HG03439 (cell line): ENCODE measurements around the gene KRTAP1-5.
"Not testable (repeated sequence)": the region's sequence is repeated elsewhere in the genome, so short reads cannot be mapped to it uniquely, and the experiment has no call there.

Source experiments
- ATAC-seq: cut with Tn5 transposase; IDR thresholded peaks from one replicate; pipeline ENCODE4 v1.9.1; 2021; ENCODE audit warnings: mild to moderate bottlenecking, moderate library complexity; ENCODE audit not compliant: unreplicated experiment

Gene KRTAP1-5, protein sequence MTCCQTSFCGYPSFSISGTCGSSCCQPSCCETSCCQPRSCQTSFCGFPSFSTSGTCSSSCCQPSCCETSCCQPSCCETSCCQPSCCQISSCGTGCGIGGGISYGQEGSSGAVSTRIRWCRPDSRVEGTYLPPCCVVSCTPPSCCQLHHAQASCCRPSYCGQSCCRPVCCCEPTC

DNA sequence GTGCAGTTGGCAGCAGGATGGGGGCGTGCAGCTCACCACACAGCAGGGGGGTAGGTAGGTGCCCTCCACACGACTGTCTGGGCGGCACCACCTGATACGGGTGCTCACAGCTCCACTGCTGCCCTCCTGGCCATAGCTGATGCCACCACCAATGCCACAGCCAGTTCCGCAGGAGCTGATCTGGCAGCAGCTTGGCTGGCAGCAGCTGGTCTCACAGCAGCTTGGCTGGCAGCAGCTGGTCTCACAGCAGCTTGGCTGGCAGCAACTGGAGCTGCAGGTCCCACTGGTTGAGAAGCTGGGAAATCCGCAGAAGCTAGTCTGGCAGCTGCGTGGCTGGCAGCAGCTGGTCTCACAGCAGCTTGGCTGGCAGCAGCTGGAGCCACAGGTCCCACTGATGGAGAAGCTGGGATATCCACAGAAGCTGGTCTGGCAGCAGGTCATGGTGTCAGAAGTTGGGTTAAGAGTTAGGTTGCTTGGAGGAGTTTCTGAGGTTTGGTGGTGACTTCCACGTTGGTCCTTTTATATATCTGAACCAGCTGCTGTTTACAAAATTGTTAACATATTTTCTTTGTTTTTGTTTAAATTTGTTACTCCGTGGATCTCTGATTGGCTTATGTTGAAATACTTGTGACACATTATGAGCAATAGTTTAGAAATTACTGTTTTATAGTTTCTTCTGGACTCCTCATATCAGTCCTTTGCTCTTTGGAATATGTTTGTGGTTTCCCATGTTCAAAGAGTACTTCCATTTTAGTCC lies at the start of gene KRTAP1-5:
KRTAP1-5 (minus strand) TSS at position 494 of the 757 bp plus-strand sequence; CDS start at position 441, 53 bp downstream.
- no peak for ATAC-seq

DNA sequence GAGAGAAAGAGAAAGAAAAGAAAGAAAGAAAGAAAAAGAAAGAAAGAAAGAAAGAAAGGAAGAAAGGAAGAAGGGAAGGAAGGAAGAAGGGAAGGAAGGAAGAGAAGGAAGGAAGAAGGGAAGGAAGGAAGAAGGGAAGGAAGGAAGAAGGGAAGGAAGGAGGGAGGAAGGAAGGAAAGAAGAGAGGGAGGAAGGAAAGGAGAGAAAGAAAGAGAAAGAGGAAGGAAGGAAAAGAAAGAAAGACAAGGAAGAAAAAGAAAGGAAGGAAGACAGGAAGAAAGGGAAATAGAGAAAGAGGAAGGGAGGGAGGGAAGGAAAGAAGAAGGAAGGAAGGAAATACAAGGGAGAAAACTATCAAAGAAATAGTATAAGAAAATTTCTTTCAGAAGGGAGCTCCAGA lies 49.8 kb upstream of the KRTAP1-5 start:
- ATAC-seq: no peak

DNA sequence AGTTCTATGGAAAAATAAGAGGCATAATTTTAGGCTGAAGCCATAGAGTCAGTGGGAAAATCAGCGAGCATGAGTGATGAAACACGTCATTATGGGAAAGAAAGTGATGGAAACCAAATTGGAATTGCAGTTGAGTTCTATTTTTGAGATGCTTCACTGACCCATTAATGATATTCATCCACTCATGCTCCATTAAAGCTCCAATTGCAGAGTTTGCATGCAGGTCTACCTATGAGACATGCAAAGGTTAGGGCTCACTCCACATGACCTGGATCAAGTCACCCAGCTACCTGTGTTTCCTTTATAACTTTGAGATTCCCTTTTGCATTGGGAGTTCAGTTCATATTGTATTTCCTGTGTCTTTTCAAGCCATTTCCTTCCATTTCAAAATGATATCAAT lies 46.7 kb upstream of the KRTAP1-5 start:
- no peak for ATAC-seq

DNA sequence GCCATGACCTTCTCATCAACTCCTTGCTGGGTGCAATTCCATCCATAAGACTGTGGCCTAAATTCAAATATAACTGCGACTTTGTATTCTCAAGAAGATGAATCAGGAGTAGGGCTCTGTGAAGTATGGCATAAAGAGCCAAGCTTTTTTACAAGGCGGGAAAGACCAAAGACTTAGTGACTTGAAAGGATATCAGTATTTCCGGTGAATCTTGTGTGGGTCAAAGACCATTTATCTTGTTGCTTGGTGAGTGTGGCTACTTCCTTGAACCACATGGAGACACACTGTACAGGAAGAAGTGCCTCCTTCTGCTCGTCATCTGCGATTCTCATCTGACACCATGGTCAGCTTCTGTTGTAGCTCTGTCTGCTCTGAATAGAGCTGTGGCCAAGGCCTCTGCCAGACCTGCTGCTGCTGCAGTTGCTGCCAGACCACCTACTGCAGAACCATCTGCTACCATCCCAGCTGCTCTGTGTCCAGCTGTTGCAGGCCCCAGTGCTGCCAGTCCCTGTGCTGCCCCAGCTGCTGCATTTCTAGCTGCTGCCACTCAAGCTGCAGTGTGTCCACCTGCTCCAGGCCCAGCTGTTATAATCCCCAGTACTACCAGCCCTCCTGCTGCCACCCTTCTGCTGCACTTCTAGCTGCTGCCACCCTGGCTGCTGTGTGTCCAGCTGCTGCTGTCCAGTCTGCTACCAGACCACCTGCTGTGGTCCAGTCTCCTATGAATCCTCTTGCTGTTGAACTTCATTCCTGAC lies 44.8 kb upstream of the KRTAP1-5 start:
- ATAC-seq: no peak

DNA sequence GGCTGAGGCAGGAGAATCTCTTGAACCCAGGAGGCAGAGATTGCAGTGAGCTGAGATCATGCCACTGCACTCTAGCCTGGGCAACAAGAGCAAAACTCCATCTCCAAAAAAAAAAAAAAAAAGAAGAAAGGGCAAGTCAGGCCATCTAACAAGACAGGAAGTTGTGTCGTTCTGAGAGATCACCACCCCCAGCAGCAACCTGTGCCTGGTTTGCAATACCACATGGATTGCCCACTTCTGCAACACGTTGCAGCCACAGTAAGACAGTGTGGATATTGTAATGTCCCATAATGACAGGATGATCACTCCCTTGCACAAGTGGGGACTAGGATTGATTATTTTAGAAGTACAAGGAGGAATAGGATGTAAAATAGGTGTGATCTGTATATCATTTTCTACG lies 42.0 kb upstream of the KRTAP1-5 start:
- ATAC-seq: no peak

DNA sequence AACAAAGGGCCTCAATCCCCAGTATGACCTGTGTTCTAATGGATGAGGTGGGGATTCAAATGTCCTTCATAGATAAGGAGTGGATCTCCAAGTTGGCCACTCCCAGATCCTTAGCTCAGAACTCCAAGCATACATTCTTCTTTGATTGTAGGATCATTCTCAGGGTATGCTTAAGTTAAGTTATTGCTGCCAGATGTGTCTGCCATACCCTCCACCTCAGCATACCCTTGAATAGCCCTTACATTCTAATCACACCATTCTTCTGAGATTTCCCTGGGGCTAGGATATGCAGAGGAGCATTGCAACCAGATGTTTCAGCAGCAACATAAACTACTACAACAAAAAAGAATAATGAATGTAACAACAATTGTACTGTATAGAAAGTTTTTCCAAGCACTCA lies 40.3 kb upstream of the KRTAP1-5 start:
- no peak for ATAC-seq

DNA sequence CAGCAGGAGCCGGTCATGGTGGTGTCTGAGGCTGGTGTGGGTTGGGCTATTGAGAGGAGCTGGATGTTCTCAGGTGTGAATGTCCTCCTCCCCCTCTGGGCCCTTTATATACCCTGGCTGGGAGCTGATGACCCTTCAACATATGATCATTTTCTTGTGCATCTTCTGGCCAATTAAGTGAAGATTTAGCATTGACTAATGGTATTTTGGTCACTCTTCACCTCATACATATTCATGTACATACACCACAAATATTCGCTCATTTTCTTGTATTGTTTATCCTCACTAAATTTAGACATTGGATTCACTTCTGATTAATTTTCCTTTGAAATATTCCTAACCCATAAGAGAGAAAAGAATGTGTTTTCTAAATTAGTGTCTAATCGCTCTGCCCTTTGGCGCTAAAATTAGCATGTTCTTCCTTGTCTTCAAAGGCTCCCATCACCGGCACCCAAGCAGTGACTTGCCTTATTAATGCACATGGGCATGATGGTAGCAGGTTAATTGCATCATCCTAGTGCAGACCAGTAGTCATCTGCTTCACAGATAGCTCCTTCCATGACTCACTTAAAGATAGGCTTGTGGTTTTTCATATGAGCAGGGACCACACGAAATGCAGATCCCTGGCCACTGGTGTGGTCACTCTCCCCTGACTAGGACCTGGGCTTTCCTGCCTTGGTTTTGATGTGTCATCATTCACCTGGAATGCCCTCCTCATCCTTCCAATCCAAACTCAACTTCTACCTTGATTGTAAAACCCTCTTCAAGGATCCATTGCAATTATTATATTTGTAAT lies 39.0 kb upstream of the KRTAP1-5 start, which contains the start of gene KRTAP2-4:
KRTAP2-4 (minus strand) TSS at position 51 of the 796 bp plus-strand sequence; CDS start at position 17, 34 bp downstream.
- no peak for ATAC-seq

DNA sequence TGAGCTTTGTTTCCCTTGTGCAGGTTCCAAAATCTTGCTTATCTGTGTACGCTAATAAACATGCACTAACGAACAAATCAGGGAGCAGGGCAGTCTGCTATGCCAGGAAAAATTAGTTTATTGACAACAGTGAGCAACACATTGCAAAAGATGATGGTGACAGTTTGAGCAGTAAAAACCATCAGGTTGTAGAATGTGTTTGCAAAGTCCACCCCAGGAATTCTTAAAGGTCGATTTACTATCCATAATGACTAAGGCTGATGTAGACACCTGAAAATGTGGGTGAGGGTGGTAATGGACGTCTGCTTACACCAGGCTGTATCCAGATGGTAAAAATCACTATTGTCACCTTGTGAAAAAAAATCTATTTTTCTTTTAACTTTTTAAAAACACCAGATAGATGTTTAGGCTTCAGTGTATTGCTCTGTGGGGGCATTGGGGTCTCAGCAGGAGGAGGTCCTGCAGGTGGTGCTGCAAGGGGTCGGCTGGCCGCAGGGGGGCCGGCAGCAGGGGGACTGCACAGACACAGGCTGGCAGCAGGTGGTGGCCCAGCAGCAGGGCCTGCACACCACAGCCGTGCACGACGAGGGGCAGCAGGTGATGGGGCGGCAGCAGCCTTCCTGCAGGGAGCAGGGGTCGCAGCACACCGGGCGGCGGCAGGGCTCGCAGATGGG lies 38.1 kb upstream of the KRTAP1-5 start:
- not testable (repeated sequence) for ATAC-seq

DNA sequence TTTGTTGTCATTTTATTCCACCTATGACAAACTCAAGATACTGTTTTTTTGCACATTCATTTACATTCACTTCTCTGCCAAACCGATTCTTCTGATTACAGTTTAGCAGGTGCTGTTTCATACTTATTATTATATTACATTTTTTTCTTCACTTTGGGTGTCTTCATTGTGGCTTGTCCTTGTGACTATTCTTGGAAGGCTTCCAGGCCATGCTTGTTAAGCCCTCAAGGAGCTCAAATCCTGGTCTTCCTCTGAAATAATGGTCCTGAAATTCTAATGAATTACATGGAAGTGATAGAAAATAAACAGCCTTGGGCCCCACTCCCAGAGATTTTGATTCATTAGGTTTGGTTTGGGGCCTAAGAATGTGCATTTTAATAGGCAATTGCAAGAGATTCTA lies 37.3 kb upstream of the KRTAP1-5 start:
- no peak for ATAC-seq

DNA sequence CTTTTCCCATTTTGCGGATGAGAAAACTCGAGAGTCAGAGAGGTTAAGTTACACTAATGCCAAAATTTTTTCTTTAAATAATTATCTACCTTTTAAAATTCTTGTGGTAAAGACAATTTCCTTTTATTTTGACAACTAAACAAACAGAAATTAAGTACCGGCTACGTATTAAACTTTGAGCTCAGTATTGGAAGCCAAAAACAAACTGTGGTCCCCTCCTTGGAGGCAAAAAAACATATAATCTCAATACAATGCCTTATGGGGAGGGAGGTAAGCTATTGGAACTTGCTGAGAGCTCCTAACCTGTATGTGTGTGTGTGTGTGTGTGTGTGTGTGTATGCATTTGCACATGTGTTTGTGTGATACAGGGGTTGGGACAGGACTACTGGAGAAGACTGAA lies 36.4 kb upstream of the KRTAP1-5 start:
- ATAC-seq: no peak

DNA sequence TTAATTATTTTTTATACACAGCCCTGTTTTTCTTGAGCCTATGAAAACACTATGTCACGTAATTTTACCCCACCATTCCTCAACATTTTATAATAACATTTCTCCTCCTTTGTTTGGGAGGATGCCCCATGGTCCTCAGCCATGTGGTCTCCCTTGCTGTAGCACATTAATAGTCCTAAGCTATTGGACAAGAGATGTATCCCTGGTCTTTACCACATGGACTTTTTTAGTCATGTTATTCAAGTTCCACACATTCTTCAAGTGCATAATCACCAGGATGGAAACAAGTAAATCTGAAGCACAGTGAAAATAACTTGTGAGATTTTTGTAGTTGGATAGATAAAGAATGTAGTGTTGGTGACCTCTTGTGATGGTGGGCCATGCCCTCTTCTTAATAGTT lies 35.0 kb upstream of the KRTAP1-5 start:
- ATAC-seq: no peak

DNA sequence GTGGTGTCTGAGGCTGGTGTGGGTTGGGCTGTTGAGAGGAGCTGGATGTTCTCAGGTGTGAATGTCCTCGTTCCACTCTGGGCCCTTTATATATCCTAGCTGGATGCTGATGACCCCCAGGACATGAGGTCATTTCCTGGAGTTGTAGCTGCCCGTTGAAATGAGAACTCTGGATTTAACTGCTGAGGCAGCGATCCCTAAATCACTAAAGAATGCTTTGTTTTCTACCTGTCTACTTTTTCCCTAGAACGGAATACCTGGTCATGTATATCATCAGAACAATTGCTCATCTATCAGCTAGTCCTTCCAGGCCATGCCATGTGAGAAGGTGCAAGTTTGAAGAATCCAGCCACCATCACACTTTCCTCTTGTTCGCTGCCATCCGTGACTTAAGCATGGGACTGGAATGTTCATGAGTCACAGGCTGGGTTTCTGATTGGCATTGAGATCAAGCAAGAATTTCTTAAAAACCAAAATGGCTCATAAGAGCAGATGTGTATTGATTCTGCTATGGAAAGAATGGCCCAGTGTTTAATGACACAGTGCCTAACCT lies 33.1 kb upstream of the KRTAP1-5 start, which contains the start of gene KRTAP2-3:
KRTAP2-3 (minus strand) TSS at position 63 of the 553 bp plus-strand sequence. CDS start 64 bp downstream, outside the sequence.
- no peak for ATAC-seq

DNA sequence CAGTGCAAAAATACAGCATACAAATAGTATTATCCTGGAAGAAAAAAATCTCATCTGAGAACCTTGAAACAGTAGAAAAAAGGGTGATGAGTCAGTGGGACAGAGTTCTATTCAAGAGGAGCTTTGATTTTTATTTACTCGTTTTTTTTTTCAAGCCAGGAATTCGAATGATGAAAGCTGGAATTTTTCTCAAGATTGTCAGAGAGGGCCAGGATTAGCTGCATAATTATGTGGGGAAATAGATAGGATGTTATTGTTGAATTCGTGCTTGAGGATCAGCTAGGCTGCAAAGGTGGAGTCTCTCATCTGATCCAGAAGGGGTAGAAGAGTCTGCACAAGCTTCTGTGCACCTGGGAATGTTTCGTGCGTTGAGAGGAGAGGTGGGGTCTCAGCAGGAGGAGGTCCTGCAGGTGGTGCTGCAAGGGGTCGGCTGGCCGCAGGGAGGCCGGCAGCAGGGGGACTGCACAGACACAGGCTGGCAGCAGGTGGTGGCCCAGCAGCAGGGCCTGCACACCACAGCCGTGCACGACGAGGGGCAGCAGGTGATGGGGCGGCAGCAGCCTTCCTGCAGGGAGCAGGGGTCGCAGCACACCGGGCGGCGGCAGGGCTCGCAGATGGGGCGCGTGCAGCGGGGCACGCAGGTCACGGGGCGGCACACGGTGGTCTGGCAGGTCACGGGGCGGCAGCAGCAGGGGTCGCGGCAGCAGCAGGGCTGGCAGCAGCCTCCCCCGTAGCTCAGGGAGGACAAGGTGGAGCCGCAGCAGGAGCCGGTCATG lies 32.5 kb upstream of the KRTAP1-5 start:
- ATAC-seq: not testable (repeated sequence)

DNA sequence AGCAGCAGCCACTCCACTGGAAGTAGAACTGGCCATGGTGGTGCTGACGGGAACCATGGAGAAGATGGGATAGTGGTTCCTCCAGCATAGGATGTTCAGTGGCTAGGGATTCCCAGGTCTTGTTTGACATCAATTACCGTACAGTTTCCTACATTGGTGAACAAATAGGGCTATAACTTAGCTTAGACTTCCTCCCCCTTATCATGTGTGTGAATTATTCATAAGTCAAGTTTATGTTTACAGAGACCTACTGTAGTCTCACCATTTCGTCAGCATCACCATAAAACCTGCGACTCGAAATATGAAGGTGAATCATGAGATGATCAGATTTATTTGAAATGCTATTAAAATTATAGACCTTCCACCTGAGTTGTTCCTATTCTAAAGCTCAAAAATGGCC lies 31.7 kb upstream of the KRTAP1-5 start:
- ATAC-seq: no peak

DNA sequence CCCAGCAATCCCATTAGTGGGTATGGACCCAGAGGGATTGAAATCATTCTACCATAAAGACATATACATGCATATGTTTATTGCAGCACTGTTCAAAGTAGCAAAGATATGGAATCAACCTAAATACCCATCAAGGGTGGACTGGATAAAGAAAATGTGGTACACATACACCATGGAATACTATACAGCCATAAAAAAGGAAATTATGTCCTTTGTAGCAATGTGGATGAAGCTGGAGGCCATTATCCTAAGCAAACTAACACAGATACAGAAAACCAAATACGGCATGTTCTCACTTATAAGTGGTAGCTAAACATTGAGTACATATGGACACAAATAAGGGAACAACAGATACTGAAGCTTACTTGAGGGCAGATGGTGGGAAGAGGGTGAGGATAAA lies 30.5 kb upstream of the KRTAP1-5 start:
- no peak for ATAC-seq

DNA sequence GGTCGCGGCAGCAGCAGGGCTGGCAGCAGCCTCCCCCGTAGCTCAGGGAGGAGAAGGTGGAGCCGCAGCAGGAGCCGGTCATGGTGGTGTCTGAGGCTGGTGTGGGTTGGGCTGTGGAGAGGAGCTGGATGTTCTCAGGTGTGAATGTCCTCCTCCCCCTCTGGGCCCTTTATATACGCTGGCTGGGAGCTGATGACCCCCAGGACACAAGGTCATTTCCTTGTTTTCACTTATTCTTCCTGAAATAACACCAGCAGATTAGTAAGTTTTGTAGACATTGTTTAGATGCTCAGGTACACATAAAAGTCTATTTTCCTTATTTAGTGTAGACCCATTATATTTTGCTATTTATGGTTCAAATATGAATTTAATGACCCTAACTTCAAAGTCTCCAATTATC lies 28.1 kb upstream of the KRTAP1-5 start, which contains the start of gene KRTAP2-2:
KRTAP2-2 (minus strand) TSS at position 101 of the 400 bp plus-strand sequence; CDS start at position 82, 19 bp downstream.
- ATAC-seq: not testable (repeated sequence)

DNA sequence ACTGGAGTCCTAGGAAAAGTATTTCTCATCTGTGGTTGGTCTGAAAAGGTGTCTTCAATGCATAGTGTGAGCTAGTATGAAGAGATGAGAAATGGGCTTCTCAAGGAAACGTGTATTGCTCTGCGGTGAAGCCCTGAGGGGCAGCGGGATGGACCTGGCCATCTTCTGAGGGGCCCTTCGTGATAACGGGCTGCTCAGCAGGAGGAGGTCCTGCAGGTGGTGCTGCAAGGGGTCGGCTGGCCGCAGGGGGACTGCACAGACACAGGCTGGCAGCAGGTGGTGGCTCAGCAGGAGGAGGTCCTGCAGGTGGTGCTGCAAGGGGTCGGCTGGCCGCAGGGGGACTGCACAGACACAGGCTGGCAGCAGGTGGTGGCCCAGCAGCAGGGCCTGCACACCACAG lies 27.5 kb upstream of the KRTAP1-5 start:
- not testable (repeated sequence) for ATAC-seq

DNA sequence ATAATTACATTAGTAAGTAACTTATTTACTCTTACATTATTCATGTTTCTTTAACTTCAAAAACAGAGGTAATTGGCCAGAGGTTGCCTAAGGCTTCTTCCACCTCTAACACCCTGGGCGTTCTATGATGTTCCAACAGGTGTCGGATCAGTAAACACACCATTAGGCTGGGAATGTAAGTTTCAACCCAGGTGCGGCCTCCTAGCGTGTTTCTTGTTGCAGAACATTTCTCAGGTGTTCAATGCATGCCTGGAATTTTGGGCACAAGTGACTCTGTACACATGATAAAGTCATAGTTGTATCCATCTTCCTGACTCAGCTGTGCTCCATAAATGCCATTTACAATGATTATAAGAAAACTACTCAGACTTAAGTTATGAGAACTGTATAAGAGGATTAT lies 27.0 kb upstream of the KRTAP1-5 start:
- no peak for ATAC-seq

DNA sequence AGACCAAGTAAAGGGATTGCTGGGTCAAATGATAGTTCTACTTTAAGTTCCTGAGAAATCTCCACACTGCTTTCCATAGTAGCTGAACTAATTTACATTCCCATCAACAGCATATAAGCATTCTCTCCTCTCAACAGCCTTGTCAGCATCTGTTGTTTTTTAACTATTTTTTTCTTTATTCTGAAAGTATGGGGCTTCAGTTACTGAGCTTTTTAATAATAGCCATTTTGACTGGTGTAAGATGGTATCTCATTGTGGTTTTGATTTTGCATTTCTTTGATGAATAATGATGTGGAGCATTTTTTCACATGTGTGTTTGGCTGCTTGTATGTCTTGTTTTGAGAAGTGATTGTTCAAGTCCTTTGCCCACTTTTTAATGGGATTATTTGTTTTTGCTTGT lies 25.6 kb upstream of the KRTAP1-5 start:
- no peak for ATAC-seq
